DOHH2 (cell line): ENCODE measurements around the gene COTL1.

Source experiments
- H3F3A ChIP-seq: fragments of 200-600 bp; sonication (generic), shearing (Covaris generic); 2 replicates; pipeline ENCODE4 v1.6.0; 2016; ENCODE audit warnings: antibody characterized with exemption, mild to moderate bottlenecking; ENCODE audit not compliant: control insufficient read depth, insufficient read depth
- H3K27ac ChIP-seq: fragments of 200-600 bp; sonication (generic); 2 replicates; pipeline ENCODE4 v1.5.1; 2014; ENCODE audit warnings: low read depth, mild to moderate bottlenecking, low read length, moderate library complexity
- H3K27me3 ChIP-seq: fragments of 200-600 bp; sonication (generic); 2 replicates; pipeline ENCODE4 v1.6.1; 2014; ENCODE audit warnings: mild to moderate bottlenecking, low read length, mixed read lengths; ENCODE audit not compliant: control insufficient read depth
- H3K36me3 ChIP-seq: fragments of 200-600 bp; sonication (generic); 2 replicates; pipeline ENCODE4 v1.6.1; 2014; ENCODE audit warnings: mild to moderate bottlenecking, low read length, moderate library complexity, mixed read lengths; ENCODE audit not compliant: control insufficient read depth
- H3K4me1 ChIP-seq: fragments of 200-600 bp; sonication (generic); 2 replicates; pipeline ENCODE4 v1.6.1; 2014; ENCODE audit warnings: mild to moderate bottlenecking, low read length, mixed read lengths; ENCODE audit not compliant: control insufficient read depth
- H3K4me2 ChIP-seq: fragments of 200-600 bp; sonication (generic); 2 replicates; pipeline ENCODE4 v1.6.0; 2014; ENCODE audit warnings: mild to moderate bottlenecking, low read length, moderate library complexity
- H3K4me3 ChIP-seq: fragments of 200-600 bp; sonication (generic); 2 replicates; pipeline ENCODE4 v1.5.1; 2014; ENCODE audit warnings: mild to moderate bottlenecking, low read length, mixed read lengths
- H3K79me2 ChIP-seq: fragments of 200-600 bp; sonication (generic); 2 replicates; pipeline ENCODE4 v1.6.1; 2014; ENCODE audit warnings: mild to moderate bottlenecking, low read length, mixed read lengths; ENCODE audit not compliant: control insufficient read depth
- H3K9me2 ChIP-seq: fragments of 200-600 bp; sonication (generic); replicated peaks from 2 replicates; pipeline ENCODE4 v1.6.1; 2014; ENCODE audit warnings: mild to moderate bottlenecking, low read length, mixed read lengths; ENCODE audit not compliant: control insufficient read depth
- H3K9me3 ChIP-seq: fragments of 200-600 bp; sonication (generic); 2 replicates; pipeline ENCODE4 v1.6.1; 2014; ENCODE audit warnings: antibody characterized with exemption, low read length, mixed read lengths; ENCODE audit not compliant: control insufficient read depth, insufficient read depth
- H4K20me1 ChIP-seq: fragments of 200-600 bp; sonication (generic); 2 replicates; pipeline ENCODE4 v1.6.0; 2014; ENCODE audit warnings: low read depth, mild to moderate bottlenecking, antibody characterized with exemption, low read length, moderate library complexity; ENCODE audit not compliant: control insufficient read depth, insufficient read depth
- EZH2phosphoT487 ChIP-seq: fragments of 200-600 bp; sonication (generic); IDR thresholded peaks from 2 replicates; pipeline ENCODE4 v1.6.1; 2017; ENCODE audit warnings: borderline replicate concordance, mild to moderate bottlenecking, antibody characterized with exemption, low read length, moderate library complexity, mixed read lengths
- TF ChIP-seq, protein P1 (sequence below): fragments of 200-600 bp; sonication (generic); IDR thresholded peaks from one replicate; pipeline ENCODE4 v1.5.1; 2014; ENCODE audit warnings: antibody characterized with exemption, mild to moderate bottlenecking, low read depth, low read length; ENCODE audit not compliant: poor library complexity, severe bottlenecking

The COTL1 gene

DNA sequence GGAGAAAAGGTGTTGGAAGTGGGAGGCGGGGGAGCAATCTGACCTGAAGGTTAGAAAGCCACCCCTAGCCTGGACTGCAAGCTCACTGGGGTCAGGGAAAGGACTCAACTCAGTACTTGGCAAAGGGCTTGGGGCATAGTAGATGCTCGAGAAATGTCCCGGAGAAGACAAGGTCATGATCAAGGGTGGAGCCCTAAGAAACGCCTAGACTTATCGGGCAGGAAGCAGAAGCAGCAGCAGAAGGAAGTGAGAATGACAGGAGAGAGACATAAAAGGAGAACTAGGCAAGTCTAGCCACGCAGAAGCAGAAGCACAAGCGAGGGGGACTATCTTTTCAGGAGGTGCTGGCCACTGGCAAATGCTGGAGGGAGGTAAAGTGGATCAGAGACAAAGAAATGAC, 10.2 kb downstream of the COTL1 start:
- Histone ChIP-seq H3K36me3 (peaks cover 65% of the 10 kb centered on the region), H3K4me1 (peaks cover 91% of the 10 kb centered on the region), H3K4me3 (peak overlapping the region; percentile 57), H3K4me2 (peak overlapping the region; percentile 73), H3K27me3 (no peaks in the 10 kb centered on the region), H3K79me2 (peaks cover 99% of the 10 kb centered on the region), H4K20me1 (0 out of 2 replicates have a peak, but pooled peaks cover 2% of the 10 kb centered on the region), H3K9me2 (no peaks in the 10 kb centered on the region), H3K9me3 (peaks cover 14% of the 10 kb centered on the region), H3F3A (peaks cover 17% of the 10 kb centered on the region), H3K27ac (peak overlapping the region; percentile 69)
- TF ChIP-seq, protein P1, sequence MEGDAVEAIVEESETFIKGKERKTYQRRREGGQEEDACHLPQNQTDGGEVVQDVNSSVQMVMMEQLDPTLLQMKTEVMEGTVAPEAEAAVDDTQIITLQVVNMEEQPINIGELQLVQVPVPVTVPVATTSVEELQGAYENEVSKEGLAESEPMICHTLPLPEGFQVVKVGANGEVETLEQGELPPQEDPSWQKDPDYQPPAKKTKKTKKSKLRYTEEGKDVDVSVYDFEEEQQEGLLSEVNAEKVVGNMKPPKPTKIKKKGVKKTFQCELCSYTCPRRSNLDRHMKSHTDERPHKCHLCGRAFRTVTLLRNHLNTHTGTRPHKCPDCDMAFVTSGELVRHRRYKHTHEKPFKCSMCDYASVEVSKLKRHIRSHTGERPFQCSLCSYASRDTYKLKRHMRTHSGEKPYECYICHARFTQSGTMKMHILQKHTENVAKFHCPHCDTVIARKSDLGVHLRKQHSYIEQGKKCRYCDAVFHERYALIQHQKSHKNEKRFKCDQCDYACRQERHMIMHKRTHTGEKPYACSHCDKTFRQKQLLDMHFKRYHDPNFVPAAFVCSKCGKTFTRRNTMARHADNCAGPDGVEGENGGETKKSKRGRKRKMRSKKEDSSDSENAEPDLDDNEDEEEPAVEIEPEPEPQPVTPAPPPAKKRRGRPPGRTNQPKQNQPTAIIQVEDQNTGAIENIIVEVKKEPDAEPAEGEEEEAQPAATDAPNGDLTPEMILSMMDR, result no peak
- no peak for TF ChIP-seq EZH2phosphoT487

DNA sequence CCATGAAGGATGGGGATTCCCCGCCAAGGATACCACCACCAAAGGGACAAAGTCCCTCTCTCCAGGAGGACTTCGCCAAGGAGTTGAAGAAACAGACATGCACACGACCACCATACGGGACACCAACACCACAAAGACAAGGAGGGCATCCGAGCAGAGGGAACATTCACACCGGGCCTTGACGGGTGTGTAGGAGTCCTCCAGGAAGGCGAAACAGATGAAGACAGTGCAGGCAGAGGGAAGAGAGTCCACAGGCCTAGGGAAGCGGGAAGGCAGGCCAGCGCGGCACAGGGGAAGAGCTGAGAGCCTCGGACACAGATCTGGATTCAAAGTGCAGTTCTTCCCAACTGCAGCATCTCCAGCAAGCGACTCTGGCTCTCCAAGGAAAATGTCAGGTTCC, 10.8 kb downstream of the COTL1 start:
- Histone ChIP-seq H3K79me2 (peaks cover 99% of the 10 kb centered on the region), H3K9me3 (peaks cover 14% of the 10 kb centered on the region), H3K27me3 (no peaks in the 10 kb centered on the region), H3F3A (peaks cover 17% of the 10 kb centered on the region), H3K4me2 (peak overlapping the region; percentile 73), H3K4me3 (peak overlapping the region; percentile 57), H3K36me3 (peaks cover 59% of the 10 kb centered on the region), H4K20me1 (0 out of 2 replicates have a peak, but pooled peaks cover 2% of the 10 kb centered on the region), H3K27ac (peak overlapping the region; percentile 69), H3K4me1 (peaks cover 97% of the 10 kb centered on the region), H3K9me2 (no peaks in the 10 kb centered on the region)
- TF ChIP-seq, protein P1, result no peak
- no peak for TF ChIP-seq EZH2phosphoT487

DNA sequence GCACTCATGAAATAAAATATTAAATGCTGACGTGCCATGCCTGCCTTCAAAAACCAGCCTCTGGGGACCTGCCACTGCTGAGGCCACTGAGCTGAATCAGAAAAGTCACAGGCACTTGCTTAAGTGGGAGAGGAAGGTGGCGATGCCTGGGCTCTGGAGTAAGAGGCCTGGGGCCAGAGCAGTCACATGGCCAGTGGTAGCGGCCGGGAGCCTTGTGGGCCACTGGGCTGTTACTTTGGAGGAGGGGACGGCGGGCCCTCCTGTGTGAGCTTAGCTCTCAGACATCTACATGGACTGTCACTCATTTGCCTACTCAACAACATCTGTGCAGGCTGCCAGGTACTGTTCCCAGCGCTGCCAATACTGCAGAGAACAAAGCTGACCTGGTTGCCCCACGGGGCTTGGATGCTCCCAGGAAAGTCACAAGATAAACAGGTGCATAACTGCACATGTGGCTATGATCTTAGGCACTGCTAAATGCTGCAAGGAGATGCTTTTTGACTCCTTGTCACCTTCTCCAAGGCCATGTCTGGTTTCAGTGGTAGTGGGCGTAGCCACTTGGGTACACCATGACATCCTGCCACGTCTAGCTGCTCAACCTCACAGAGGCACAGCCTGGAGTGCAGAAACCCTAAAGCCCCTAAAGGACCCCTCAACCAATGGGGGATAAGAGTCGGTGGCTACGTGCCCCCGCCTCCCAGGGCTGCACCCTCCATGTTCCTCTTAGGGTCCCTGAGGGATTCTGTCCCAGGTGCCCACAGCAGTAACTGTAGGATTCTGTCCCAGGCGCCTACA, 11.6 kb downstream of the COTL1 start:
- no peaks in the 10 kb centered on the region for H3K9me2 ChIP-seq
- H3K4me1 ChIP-seq, result peaks cover 100% of the 10 kb centered on the region
- peaks cover 25% of the 10 kb centered on the region for H3F3A ChIP-seq
- H3K27me3 ChIP-seq, result no peaks in the 10 kb centered on the region
- 0 out of 2 replicates have a peak, but pooled peaks cover 2% of the 10 kb centered on the region for H4K20me1 ChIP-seq
- H3K79me2 ChIP-seq, result peaks cover 99% of the 10 kb centered on the region
- peaks cover 14% of the 10 kb centered on the region for H3K9me3 ChIP-seq
- peaks cover 51% of the 10 kb centered on the region for H3K36me3 ChIP-seq
- TF ChIP-seq, protein P1, result no peak
- no peak for TF ChIP-seq EZH2phosphoT487
- peak overlapping the region; percentile 73 for H3K4me2 ChIP-seq
- peak overlapping the region; percentile 1; the same call in 1 of the 2 replicates for H3K27ac ChIP-seq
- peak overlapping the region; percentile 57 for H3K4me3 ChIP-seq
